HG02798 (cell line): ENCODE data around the gene GALNT7.
"Not testable (repeated sequence)": the region's sequence is repeated elsewhere in the genome, so short reads cannot be mapped to it uniquely, and the experiment has no call there.

Experiments
- ATAC-seq: cut with Tn5 transposase; IDR thresholded peaks from one replicate; pipeline ENCODE4 v1.9.1; 2021; ENCODE audit warnings: mild to moderate bottlenecking; ENCODE audit not compliant: unreplicated experiment, poor library complexity

The GALNT7 gene

DNA sequence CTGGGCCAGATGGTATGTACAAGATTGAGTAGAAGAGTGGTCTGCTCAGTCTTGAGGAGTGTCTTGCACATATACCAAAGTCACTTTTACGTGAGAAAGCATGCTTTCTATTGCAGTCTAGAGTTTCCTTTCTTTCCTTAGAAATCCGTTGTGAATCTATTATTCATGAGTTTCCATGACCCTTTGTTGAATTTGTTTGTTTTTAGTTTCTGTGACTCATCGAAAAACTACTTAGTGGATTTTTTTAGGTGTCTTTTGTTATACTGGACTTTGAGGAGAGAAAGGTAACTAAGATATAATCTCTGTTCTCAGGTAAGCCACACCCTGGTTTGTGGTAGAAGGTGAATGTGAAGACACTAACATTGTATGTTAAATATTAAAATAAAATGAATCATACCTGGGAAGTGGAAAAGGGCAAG, 23.0 kb downstream of the GALNT7 start:
- ATAC-seq, result no peak

DNA sequence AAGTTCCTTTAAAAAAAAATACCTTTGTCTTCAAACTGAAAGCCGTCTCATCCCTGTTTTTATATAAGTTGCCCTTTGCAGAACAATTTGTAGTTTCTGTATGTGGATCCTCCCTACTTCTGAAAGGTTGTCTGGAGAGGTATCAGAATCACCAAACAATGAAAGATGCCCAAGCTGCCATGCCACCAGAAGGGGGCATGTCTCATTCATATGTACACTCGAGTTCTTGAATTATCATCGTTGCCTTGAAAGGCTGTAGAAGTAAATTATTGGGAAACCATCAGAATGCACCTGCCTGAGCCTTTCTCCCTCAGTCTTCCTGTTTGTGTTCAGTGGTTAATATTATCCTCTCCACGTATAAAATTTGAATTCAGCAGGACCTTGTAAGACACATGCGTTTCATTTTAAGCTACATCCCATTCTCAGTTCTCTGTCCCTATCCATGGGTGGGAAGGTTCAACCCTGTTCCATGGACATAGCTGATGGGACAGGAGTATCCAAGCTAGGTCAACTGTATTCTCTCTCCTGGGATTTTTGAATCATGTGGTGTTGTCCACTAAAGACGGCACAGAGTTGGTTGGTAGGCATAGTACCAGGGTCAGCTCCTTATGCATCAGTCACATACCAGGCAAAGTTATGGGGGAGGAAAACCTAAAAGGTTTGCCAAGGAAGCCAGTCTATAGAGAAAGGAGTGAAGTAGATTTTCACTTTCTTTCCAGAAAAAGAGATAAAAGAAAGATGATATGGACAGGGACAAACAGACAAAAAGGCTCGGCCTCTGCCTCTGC, 24.0 kb downstream of the GALNT7 start:
- no peak for ATAC-seq

DNA sequence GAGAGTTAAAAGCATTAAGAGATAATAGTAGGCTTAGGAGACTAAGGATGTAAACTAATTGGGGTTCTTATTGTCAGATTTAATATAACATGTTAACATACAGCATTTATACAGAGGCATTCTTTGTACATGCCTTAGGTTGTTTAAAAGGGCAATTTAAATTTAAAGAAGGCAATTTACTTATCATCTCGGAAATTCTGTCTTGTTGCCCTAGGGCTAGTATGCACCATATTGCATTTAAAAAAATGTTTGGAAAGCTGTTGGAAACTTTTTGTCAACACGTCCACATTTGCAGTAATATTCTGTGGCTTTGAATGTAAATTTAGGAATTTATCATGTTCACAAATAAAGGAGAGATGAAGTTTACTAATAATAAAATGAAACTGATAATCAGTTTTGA, 25.5 kb downstream of the GALNT7 start:
- ATAC-seq, result no peak

DNA sequence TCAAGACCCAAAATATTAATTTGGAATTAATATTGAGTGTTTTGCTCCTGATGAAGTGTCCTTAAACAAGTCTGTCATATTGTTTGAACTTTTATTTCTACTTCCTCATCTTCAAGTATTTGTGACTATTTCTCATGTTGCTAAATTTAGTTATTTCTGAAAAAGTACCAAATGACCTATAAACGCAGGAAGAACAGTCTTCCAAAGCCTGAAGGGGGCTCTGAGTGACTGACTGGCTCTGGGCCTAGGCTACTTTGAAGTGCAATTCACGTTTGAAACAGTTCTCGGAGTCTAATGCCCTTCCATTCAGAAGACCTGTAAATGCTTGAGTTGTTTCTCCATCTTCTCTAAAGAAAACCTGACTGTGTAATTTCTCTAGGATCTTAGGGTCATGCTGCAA, 26.5 kb downstream of the GALNT7 start:
- ATAC-seq, result no peak

DNA sequence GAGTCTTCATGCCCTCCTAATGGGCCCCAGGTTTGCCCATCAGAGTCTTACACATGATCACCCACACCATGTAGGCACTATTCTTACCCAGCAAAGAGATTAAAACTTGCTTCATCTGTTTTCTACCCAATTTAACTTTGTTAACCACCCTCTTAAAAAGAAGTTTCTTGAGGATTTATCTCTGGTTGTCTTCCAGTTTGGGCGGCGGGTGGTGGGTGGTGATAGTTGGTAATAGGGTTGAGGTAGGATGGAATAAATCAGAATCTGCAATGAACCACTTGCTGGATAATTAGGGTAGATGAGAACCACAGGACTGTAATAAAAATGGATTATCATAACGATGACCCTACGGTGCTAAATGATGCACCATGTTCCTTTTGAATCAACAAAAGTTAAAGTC, 30.9 kb downstream of the GALNT7 start:
- no peak for ATAC-seq

DNA sequence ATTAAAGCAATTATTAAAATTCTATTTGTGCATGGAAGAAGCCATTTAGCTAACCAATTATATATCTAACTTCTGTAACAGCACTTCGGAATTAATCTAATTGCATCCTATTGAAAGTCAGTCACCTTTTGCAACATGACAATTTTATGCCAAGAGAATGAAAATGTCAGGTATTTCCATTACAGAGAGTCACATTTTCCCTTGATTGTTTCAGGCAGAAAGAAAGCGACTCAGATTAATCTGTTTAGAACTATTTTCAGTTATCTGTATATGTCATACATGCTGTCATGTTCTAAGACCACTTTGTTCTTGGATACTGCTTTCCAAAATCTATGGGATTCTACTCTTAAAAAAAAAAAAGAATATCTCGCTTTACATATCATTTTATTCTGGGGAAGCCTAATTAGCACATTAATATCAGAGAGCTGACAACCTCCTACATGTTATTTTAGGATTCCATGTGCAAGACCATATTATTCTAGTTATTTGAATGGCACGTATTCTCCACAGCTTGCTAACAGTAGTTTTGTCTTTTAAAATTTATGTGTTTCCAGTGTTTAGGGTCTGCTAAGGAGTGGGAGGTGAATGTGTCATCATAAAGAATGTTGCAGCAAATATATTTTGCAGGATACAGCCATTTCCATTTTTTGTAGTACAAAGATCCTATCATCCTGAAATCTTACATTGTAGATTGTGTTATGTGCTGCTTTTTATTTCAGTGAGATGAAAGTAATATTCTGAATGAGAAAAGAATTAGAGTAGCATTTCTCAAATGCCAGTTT, 31.7 kb downstream of the GALNT7 start:
- no peak for ATAC-seq

DNA sequence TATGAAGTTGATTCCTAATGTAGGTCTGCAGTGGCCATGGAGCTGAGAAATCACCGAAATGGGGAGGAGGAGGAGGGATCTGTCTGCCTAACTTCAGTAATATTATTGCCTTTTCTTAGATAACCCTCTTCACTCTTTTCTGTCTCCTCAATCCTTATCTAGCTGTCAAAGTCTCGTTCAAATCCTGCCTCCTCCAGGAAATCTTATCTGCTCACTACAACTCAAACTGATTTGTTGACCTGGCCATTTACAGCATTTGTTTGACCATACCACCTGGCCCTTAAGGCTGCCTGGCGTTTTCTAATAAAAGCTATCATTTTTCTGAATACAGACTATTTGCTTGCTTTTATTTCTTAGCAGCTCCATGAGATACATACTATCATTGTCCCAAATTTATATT, 33.8 kb downstream of the GALNT7 start:
- no peak for ATAC-seq

DNA sequence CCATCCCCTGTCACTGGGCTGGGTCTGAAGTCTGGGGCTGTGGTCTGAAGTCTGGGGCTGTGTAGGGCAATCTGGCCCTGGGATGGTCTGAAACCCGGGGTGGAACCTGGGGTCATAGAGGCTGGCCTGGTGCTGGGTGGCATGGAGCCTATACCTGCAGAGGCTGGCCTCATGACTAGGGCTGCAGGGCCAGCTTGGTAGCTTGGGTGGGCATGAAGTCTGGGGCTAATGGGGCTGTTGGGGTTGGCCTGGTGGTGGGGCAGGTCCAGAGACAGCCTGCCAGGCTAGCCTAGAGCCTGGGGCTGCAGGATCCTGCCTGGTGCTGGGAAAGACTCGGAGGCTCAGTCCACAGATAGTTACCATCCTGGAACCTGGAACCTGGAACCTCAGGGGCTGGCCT, 37.0 kb downstream of the GALNT7 start:
- ATAC-seq, result no peak

DNA sequence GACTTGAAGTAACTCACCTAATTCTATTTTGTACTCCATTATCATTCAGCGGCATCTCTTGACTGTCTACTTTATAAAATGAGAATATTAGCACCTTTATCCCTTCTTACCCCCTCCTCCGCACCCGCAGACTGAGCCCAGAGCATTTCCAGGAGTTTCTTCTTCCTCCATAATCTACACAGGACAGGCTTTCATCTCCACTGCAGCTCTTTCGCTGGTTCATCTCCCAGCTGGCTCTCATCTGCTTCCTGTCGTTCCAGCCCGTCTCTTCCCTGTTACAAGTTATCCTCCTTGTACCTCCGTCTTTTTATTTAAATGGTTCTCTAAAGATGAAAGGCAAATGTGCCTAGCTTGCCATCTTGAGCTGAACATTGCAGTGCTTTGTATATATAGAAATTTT, 39.8 kb downstream of the GALNT7 start:
- no peak for ATAC-seq

DNA sequence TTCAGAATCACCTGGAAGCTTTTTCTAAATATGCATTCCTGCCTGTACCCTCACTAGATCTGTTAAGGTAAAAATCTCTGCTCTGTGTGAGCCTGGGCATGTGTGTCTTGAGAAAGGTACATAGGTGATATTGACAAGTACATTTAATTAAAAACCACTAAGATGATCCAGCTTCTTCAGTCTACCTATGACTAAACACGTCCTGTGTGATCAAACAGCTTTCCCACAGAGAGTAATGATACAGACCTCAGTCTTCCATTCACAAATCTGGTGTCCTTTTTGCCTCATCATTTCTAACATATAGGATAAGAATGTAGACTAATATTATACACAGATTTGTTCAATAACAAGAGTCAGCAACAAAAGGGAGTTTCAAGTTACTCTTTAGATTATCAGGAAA, 42.6 kb downstream of the GALNT7 start:
- no peak for ATAC-seq

DNA sequence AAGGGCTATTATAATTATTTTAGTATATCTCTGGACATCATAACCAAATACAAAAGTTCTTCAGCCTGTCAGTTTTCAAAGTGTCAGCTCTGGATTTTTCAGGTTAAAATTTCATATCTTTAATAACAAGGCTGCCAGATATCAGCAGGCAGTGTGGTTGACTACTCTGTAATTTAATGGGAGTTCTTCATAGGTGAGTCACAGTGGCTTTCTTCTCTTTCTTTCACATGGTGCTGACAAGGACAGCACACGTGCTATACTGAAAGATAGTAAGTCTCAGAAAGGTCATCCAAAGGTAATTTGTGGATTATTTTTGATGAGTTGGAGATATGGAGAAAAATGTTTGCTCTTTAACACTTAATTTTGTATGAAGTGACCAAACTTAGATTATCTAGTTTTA, 43.2 kb downstream of the GALNT7 start:
- ATAC-seq, result peak; percentile 43

DNA sequence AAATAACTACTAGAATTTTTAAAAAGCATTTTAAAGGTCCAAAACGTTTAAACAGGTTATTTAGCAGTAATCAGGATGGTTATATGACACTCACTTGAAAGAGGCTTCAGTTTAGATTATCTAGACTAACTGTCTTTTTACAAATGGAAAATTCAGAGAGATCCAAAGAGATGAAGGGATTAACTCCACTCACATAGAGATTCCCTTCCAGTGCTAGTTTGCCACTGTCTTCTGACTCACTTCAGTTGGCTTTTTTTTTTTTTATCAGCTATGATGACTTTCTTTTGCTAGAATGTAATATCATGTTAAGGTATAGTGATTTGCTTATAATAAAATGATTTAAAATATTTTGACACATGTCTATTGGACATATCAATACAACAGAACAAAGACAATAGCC, 43.8 kb downstream of the GALNT7 start:
- ATAC-seq, result no peak

DNA sequence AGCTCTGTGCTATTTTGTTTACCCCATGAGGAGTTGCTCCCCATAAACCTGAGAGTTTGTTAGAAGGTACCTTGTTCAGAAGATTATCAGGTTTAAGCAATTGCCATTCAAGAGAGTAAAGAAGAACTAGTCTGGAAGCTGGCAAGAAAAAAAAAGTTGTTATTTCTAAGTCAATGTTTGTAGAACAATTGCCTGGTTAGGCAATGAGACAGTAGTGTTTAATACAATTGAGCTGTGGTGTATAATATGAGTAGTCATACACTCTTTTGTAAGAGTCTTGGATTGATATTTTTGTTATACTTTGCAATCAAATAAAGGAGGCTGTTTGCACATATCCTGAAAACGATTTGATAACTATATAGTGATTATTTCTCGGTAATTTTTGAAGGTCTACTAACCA, 44.7 kb downstream of the GALNT7 start:
- no peak for ATAC-seq

DNA sequence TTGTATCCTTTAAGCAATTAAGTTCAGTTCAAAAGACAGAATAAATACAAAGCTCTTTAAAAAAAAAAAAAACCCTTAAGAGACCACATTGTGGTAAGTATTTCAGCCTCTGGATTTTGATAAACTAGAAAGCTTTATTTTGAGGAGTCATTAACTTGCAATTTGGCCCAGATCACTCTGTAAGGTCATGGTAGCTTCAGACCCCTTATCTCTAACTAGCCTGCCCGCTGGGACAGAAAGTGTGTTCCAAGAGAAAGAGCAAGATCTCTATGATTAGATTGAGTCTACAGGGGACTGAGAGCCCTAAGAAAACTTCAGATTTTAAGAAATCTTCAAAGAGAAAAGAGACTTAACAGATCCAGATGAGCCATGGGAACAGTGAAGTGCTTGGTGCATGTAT, 45.6 kb downstream of the GALNT7 start:
- no peak for ATAC-seq

DNA sequence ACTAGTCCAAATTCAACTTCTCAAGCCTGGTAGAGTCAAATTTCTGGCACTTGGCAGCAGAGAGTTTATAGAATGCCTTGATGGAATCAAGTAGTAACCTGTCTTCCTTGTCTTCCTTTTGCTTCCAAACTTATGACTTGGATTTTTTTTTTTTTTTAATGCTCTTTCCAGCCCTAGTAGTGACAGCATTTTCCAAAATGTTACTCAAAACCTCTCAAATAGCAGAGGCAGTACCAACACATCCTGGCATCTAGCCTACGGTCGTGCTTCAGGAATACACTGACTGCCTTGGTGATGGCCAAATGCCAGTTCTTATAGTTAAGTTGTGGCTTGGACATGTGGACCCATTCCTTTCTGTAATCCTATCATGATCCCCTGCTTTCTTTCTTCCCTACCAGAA, 46.0 kb downstream of the GALNT7 start:
- no peak for ATAC-seq

DNA sequence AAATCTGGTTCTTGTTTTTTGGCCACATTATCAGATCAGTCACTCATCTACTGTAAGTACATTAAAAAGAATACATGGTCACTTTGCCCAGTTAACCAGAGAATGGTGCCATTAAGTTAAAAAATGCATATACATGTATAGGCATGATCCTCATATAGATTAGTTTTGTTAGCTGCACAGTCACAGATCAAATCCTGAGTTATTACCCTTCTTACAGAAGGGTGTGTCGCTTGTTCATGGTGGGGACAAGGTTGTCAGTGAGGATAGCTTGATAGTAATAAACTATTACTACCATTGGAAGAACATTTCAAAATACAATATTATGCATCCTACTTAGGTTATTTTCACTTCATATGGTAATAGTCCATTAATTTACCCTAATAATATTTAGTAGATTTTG, 48.5 kb downstream of the GALNT7 start:
- no peak for ATAC-seq

DNA sequence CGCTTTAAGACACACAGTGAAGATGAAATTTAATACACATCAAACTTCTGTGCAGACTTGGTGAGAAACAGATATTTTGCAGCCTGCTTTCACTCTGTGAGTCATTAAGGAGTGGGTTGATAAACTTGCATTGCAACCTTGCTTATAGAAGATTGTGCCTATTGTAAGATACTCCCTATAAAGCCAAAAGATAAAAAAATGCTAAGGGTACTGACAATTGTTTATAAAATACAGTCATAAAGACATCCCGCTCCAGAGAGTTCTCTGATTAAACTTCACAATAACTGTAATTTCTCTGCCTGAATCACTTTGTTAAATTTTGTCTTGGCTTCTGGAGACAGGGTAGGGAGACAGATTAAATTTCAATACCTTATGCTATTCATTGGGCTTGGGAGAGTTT, 49.1 kb downstream of the GALNT7 start:
- ATAC-seq, result no peak

DNA sequence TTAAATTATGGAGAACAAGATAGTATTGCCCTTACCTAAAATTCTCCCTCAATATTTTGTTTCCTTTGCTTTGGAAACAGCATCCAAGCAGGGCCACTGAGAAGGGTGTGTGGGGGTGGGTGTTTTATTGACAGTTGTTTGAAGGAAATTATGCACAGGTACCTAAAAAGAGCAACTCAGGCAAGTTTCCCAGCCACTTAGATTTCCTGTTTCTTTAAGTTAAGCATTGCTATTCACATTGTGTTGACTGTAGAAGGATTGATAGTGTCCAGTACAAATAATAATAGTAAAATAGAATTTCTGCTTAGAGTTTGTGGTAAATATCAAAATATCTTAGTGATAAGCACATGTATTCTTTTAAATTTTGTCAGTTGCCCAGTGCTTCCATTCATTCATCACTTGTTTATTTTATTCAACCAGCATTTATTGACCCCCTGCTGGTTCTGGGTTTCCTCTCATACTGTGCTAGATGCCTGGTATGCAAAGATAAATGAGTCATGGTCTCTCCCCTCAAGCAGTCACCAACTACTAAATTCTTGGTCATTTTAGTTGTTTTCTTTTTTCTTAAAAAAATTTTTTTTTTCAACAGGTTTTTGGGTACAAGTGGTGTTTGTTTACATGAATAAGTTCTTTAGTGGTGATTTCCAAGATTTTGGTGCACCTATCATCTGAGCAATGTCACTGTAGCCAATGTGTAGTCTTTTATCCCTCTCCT, 50.0 kb downstream of the GALNT7 start:
- ATAC-seq, result no peak

DNA sequence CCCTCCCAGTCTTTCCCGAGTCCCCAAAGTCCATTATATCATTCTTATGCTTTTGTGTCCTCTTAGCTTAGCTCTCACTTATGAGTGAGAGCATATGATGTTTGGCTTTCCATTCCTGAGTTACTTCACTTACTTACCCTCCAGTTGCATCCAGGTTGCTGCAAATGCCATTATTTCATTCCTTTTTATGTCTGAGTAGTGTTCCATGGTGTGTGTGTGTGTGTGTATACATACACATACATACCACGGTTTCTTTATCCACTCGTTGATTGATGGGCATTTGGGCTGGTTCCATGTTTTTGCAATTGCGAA, 50.5 kb downstream of the GALNT7 start:
- not testable (repeated sequence) for ATAC-seq

DNA sequence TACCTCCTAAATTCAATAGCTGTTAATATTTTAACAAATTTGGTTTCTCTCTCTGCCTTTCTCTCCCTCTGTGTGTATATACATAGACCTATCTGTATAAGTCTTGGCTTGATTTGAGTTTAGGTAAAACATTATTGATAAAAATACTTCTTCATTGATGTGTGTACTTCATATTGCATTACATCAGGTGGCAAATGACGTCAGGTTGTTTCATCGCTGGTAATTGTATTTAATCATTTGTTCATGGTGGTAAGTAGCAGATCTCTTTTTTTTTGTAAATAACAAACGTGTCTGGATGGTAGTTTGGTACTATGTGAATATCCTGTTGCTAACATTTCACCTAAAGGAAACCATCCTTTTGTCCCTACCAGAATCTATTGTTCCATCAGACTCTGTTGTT, 55.1 kb downstream of the GALNT7 start:
- ATAC-seq, result no peak

DNA sequence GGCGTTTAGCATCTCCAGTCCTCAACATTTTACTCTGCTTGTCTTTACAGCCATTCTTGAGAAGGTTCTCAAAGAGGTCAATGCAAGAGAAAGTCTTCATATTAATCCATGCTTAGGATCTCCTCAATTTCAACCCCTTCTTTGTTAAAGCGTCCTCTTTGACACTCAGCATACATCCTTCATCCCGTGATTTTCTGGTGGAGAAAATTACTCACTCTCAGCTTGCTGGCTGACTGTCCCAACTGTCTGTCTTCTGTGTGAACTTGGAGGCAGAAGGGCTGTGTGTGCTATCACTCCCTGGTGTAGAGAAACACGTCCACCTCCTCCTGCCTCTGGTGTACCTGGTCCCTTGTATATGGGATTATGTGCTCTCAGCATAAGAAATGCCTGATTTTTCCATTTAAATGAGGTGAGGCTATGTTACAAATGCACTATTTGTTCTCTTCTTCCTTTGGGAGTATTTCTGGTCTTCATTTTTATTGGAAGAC, 57.8 kb downstream of the GALNT7 start:
- ATAC-seq, result no peak
